Loucy (cell line): ENCODE data around the gene SYNM.
"Not testable (repeated sequence)": the region's sequence is repeated elsewhere in the genome, so short reads cannot be mapped to it uniquely, and the experiment has no call there.

ENCODE experiments used
- H2AFZ ChIP-seq: fragments of 200-600 bp; sonication (generic); 2 replicates; pipeline ENCODE4 v1.6.0; 2016; ENCODE audit warnings: antibody characterized with exemption, mild to moderate bottlenecking, low read length, moderate library complexity
- H3F3A ChIP-seq: fragments of 200-600 bp; 2 replicates; pipeline ENCODE4 v1.6.0; 2016; ENCODE audit warnings: antibody characterized with exemption, low read depth, mild to moderate bottlenecking
- H3K27me3 ChIP-seq: fragments of 200-600 bp; sonication (generic); 2 replicates; pipeline ENCODE4 v1.6.1; 2014; ENCODE audit warnings: low read length, mild to moderate bottlenecking; ENCODE audit not compliant: insufficient read depth, poor library complexity, severe bottlenecking
- H3K36me3 ChIP-seq: fragments of 200-600 bp; sonication (generic); 2 replicates; pipeline ENCODE4 v1.6.1; 2016; ENCODE audit warnings: low read length; ENCODE audit not compliant: insufficient read depth
- H3K4me1 ChIP-seq: fragments of 200-600 bp; sonication (generic); 2 replicates; pipeline ENCODE4 v1.5.1; 2014; ENCODE audit warnings: low read length, mild to moderate bottlenecking; ENCODE audit not compliant: insufficient read depth, poor library complexity, severe bottlenecking
- H3K4me2 ChIP-seq: fragments of 200-600 bp; sonication (generic); 2 replicates; pipeline ENCODE4 v1.6.0; 2014; ENCODE audit warnings: antibody characterized with exemption, low read length, low read depth, mild to moderate bottlenecking; ENCODE audit not compliant: poor library complexity, severe bottlenecking
- H3K4me3 ChIP-seq: fragments of 200-600 bp; sonication (generic); 2 replicates; pipeline ENCODE4 v1.5.1; 2014; ENCODE audit warnings: low read length, mild to moderate bottlenecking, mixed read lengths; ENCODE audit not compliant: poor library complexity, severe bottlenecking
- H3K79me2 ChIP-seq: fragments of 200-600 bp; sonication (generic); 2 replicates; pipeline ENCODE4 v1.6.1; 2014; ENCODE audit warnings: low read length; ENCODE audit not compliant: insufficient read depth
- H3K9ac ChIP-seq: fragments of 200-600 bp; sonication (generic); 2 replicates; pipeline ENCODE4 v1.6.0; 2014; ENCODE audit warnings: mild to moderate bottlenecking, low read depth, low read length, moderate library complexity; ENCODE audit not compliant: poor library complexity, severe bottlenecking
- H3K9me2 ChIP-seq: fragments of 200-600 bp; sonication (generic); replicated peaks from 2 replicates; pipeline ENCODE4 v1.6.1; 2016; ENCODE audit warnings: low read depth, low read length, mixed read lengths
- H3K9me3 ChIP-seq: fragments of 200-600 bp; sonication (generic); 2 replicates; pipeline ENCODE4 v1.6.1; 2014; ENCODE audit warnings: mild to moderate bottlenecking, antibody characterized with exemption, low read length, low read depth; ENCODE audit not compliant: insufficient read depth
- H4K20me1 ChIP-seq: fragments of 200-600 bp; sonication (generic); 2 replicates; pipeline ENCODE4 v1.6.0; 2014; ENCODE audit warnings: antibody characterized with exemption, low read length, mild to moderate bottlenecking; ENCODE audit not compliant: insufficient read depth, poor library complexity, severe bottlenecking
- EZH2phosphoT487 ChIP-seq: fragments of 200-600 bp; IDR thresholded peaks from 2 replicates; pipeline ENCODE4 v1.6.1; 2018; ENCODE audit warnings: antibody characterized with exemption, mild to moderate bottlenecking, moderate library complexity, borderline replicate concordance
- TF ChIP-seq, protein P1 (sequence below): fragments of 200-600 bp; sonication (generic); conservative IDR thresholded peaks from 2 replicates; pipeline ENCODE4 v1.5.1; 2014; ENCODE audit warnings: mild to moderate bottlenecking, antibody characterized with exemption, low read length

The SYNM gene

DNA sequence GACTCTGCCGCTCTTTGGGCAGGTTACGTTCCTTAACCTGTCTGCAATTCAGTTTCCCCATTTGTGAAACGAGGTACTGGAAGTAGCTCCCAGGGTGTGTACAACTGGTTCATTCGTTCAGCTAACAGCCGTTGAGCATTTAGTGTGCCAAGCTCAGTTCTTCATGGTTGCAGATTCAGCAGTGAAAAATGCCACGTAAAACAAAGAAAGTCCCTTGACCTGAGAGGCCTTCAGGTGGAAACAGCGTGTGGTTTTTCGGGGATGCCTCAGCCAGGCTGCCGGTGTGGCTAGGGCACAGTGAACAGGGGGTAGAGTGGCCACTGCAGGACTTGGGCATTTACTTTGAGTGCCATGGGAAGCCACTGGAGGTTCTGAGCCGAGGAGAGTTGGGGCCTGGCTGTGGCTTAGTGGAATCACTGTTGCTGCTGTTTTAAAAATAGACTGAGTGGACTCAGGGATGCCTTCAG is 4.7 kb downstream of the SYNM start:
- no peaks in the 10 kb centered on the region for H3F3A ChIP-seq
- no peak overlapping the region for H3K4me3 ChIP-seq
- no peaks in the 10 kb centered on the region for H3K9me2 ChIP-seq
- no peaks in the 10 kb centered on the region for H3K36me3 ChIP-seq
- H3K27me3 ChIP-seq = no peaks in the 10 kb centered on the region
- H3K9me3 ChIP-seq = no peaks in the 10 kb centered on the region
- H4K20me1 ChIP-seq = no peaks in the 10 kb centered on the region
- H3K9ac ChIP-seq = no peak overlapping the region
- TF ChIP-seq, protein P1, sequence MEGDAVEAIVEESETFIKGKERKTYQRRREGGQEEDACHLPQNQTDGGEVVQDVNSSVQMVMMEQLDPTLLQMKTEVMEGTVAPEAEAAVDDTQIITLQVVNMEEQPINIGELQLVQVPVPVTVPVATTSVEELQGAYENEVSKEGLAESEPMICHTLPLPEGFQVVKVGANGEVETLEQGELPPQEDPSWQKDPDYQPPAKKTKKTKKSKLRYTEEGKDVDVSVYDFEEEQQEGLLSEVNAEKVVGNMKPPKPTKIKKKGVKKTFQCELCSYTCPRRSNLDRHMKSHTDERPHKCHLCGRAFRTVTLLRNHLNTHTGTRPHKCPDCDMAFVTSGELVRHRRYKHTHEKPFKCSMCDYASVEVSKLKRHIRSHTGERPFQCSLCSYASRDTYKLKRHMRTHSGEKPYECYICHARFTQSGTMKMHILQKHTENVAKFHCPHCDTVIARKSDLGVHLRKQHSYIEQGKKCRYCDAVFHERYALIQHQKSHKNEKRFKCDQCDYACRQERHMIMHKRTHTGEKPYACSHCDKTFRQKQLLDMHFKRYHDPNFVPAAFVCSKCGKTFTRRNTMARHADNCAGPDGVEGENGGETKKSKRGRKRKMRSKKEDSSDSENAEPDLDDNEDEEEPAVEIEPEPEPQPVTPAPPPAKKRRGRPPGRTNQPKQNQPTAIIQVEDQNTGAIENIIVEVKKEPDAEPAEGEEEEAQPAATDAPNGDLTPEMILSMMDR = no peak
- TF ChIP-seq EZH2phosphoT487 = no peak
- H3K4me1 ChIP-seq = peaks cover 5% of the 10 kb centered on the region
- H3K79me2 ChIP-seq = no peaks in the 10 kb centered on the region
- no peak overlapping the region for H3K4me2 ChIP-seq
- no peak overlapping the region for H2AFZ ChIP-seq

DNA sequence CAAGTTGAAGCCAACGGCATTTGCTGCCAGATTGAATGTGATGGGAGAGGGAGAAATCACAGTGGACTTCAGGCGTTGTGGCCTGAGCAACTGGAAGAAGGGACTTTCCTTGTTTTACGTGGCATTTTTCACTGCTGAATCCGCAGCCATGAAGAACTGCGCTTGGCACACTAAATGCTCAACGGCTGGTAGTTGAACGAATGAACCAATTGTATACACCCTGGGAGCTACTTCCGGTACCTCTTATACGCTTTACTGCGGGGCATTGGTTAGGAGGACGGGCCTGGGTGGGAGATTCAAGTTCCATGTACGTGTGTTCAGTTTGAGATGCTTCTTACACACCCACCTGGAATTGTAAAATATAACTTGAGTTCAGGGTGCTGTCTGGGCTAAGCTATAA is 5.2 kb downstream of the SYNM start:
- Histone ChIP-seq H3K4me1 (peaks cover 5% of the 10 kb centered on the region), H3K4me2 (no peak overlapping the region), H3K27me3 (no peaks in the 10 kb centered on the region), H3K9me3 (no peaks in the 10 kb centered on the region), H3F3A (no peaks in the 10 kb centered on the region), H3K79me2 (no peaks in the 10 kb centered on the region), H4K20me1 (no peaks in the 10 kb centered on the region), H2AFZ (no peak overlapping the region), H3K9me2 (no peaks in the 10 kb centered on the region), H3K4me3 (no peak overlapping the region), H3K9ac (no peak overlapping the region), H3K36me3 (no peaks in the 10 kb centered on the region)
- TF ChIP-seq, protein P1 = no peak
- TF ChIP-seq EZH2phosphoT487 = no peak

DNA sequence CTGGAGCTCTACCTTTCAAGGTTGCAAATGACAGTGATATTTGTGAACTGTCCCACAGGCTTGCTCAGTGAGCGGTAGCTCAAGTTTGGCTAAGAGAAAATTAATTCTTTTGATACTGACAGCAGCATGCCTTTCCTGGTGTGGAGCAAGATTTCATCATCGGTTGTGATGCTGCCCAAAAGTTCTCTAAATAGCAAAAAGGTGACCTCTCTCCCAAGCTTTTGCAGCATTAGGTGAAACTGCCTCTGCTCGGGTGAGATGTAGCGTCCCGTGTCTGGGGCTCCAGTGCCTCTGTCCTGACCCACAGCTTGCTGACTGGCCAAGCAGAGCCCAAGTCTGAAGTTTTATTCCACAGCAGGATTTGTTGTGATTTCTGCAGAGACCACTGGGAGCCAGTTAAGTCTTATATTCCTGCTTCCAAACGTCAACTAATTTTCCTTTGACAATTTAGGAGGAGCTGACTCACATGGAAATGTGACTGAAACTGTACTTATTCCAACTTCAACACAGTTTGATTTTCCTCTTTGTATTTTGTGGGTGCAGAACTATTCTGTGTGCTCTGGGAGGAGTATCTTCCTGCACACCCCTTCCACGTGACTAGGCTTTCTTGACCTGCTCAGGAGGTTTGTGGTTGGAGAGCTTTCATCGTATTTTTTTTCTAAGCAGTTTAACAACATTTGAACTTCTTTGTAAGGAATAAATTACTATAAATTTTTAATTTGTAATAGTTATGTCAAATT is 5.9 kb downstream of the SYNM start:
- Histone ChIP-seq H3K4me3 (no peak overlapping the region), H3K36me3 (no peaks in the 10 kb centered on the region), H3K9me3 (no peaks in the 10 kb centered on the region), H3K4me1 (peaks cover 5% of the 10 kb centered on the region), H3K9ac (no peak overlapping the region), H3K79me2 (no peaks in the 10 kb centered on the region), H3K4me2 (no peak overlapping the region), H3K9me2 (no peaks in the 10 kb centered on the region), H4K20me1 (no peaks in the 10 kb centered on the region), H2AFZ (no peak overlapping the region), H3K27me3 (no peaks in the 10 kb centered on the region), H3F3A (no peaks in the 10 kb centered on the region)
- no peak for TF ChIP-seq EZH2phosphoT487
- TF ChIP-seq, protein P1 = no peak

DNA sequence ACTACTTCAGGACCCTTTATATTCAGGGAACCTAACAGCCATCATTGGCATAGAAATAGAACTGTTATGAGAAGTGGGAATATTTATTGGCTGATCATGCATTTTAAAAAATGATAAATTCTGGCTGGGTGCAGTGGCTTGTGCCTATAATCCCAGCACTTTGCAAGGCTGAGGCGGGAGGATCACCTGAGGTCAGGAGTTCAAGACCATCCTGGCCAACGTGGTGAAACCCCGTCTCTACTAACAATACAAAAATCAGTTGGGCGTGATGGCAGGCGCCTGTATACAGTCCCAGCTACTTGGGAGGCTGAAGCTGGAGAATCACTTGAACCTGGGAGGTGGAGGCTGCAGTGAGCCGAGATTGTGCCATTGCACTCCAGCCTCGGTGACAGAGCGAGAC is 6.8 kb downstream of the SYNM start:
- not testable (repeated sequence) for H3K27me3 ChIP-seq, H3K9me2 ChIP-seq, H3K9me3 ChIP-seq, H2AFZ ChIP-seq, H4K20me1 ChIP-seq, H3K4me1 ChIP-seq, H3F3A ChIP-seq, H3K4me3 ChIP-seq, H3K79me2 ChIP-seq, H3K9ac ChIP-seq, H3K36me3 ChIP-seq, H3K4me2 ChIP-seq
